ENCODE data around the gene SRGAP2B.
"Not testable (repeated sequence)": the region's sequence is repeated elsewhere in the genome, so short reads cannot be mapped to it uniquely, and the experiment has no call there.

- TF ChIP-seq POLR2A (IDR thresholded peaks at IDR 0.05; ENCODE audit: low read length); GATA1 (IDR thresholded peaks at IDR 0.05; ENCODE audit: low read depth, low read length): not testable (repeated sequence)
These were observed 134.1 kb downstream of the SRGAP2B start for GRCh38 chr1:144960929-144961488.

Data from erythroblast (primary cell).